ENCODE data around the gene SAA1.
A peak's percentile ranks its signal among the peaks of the same experiment; 100 is the strongest.

The SAA1 gene

GRCh38 chr11:18265949-18266348 lies at the start of gene SAA1:
TSS of gene SAA1 (plus strand) at chr11:18266264. CDS start at chr11:18266888, 624 bp downstream.
- TF ChIP-seq, protein P1, sequence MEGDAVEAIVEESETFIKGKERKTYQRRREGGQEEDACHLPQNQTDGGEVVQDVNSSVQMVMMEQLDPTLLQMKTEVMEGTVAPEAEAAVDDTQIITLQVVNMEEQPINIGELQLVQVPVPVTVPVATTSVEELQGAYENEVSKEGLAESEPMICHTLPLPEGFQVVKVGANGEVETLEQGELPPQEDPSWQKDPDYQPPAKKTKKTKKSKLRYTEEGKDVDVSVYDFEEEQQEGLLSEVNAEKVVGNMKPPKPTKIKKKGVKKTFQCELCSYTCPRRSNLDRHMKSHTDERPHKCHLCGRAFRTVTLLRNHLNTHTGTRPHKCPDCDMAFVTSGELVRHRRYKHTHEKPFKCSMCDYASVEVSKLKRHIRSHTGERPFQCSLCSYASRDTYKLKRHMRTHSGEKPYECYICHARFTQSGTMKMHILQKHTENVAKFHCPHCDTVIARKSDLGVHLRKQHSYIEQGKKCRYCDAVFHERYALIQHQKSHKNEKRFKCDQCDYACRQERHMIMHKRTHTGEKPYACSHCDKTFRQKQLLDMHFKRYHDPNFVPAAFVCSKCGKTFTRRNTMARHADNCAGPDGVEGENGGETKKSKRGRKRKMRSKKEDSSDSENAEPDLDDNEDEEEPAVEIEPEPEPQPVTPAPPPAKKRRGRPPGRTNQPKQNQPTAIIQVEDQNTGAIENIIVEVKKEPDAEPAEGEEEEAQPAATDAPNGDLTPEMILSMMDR (IDR thresholded peaks at IDR 0.05; ENCODE audit: extremely low read depth, insufficient read depth, missing control alignments), result no peak
- in situ Hi-C loops (cut with MboI; ENCODE audit: low pct_unique_long_range_greater_than_20kb, low sequenced_read_pairs, unreplicated experiment), result no loop called here
- DNase-seq (ENCODE audit: low spot score), result no peak

- in situ Hi-C loops (cut with MboI; ENCODE audit: low pct_unique_long_range_greater_than_20kb, low sequenced_read_pairs, unreplicated experiment), result no loop called here
- TF ChIP-seq, protein P1 (IDR thresholded peaks at IDR 0.05; ENCODE audit: extremely low read depth, insufficient read depth, missing control alignments), result no peak
Observed at GRCh38 chr11:18221274-18221876, 44.7 kb upstream of the SAA1 start.

GRCh38 chr11:18222814-18223421 lies 43.1 kb upstream of the SAA1 start:
- in situ Hi-C loops (cut with MboI; ENCODE audit: low pct_unique_long_range_greater_than_20kb, low sequenced_read_pairs, unreplicated experiment), result no loop called here
- no peak for DNase-seq (ENCODE audit: low spot score)
- TF ChIP-seq, protein P1 (IDR thresholded peaks at IDR 0.05; ENCODE audit: extremely low read depth, insufficient read depth, missing control alignments), result no peak

More at GRCh38 chr11:18221274-18221876, 44.7 kb upstream of the SAA1 start:
- no peak for DNase-seq (ENCODE audit: low spot score)

GRCh38 chr11:18223591-18224387 lies 42.3 kb upstream of the SAA1 start:
- in situ Hi-C loops (cut with MboI; ENCODE audit: low pct_unique_long_range_greater_than_20kb, low sequenced_read_pairs, unreplicated experiment), result no loop called here
- no peak for DNase-seq (ENCODE audit: low spot score)
- TF ChIP-seq, protein P1 (IDR thresholded peaks at IDR 0.05; ENCODE audit: extremely low read depth, insufficient read depth, missing control alignments), result no peak

- in situ Hi-C loops (cut with MboI; ENCODE audit: low pct_unique_long_range_greater_than_20kb, low sequenced_read_pairs, unreplicated experiment), result no loop called here
- TF ChIP-seq, protein P1 (IDR thresholded peaks at IDR 0.05; ENCODE audit: extremely low read depth, insufficient read depth, missing control alignments), result no peak
- no peak for DNase-seq (ENCODE audit: low spot score)
Observed at GRCh38 chr11:18225913-18226312, 40.2 kb upstream of the SAA1 start.

DNA sequence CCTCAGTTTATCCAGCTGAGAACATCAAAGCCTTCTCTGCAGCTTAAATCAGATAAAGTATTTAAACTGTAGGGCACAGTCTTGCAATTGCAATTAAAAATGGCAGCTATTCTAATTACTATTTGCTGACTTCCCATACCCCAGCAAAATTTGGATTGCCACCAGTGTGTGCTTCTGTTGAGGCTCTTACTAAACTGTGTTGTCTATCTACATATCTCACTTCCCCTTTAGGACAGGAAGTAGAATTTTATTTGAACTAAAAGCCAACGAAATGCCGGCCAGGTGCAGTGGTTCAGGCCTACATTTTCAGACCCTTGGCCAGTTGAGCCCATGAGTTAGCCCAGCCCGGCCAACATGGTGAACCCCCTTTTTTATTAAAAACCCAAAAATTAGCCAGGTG lies 36.6 kb upstream of the SAA1 start:
- in situ Hi-C loops (cut with MboI; ENCODE audit: low pct_unique_long_range_greater_than_20kb, low sequenced_read_pairs, unreplicated experiment), result no loop called here
- DNase-seq (ENCODE audit: low spot score), result peak; percentile 65
- TF ChIP-seq, protein P1 (IDR thresholded peaks at IDR 0.05; ENCODE audit: extremely low read depth, insufficient read depth, missing control alignments), result no peak

All from GM13977 (cell line).